Ureter (tissue), 1 donor: ENCODE results near the gene GLTP. TPM values are rescaled to one million over a fixed set of nuclear protein-coding genes. Genes with fewer than 3 reads are reported as not detected.

Experiments
- DNase-seq: peaks from one replicate; pipeline ENCODE4 v3.0.0-alpha.2; 2020; ENCODE audit warnings: low spot score
- total RNA-seq: library from RNA; stranded (reverse); gene quantifications from one replicate; pipeline ENCODE4 v1.2.4, GENCODE V29; 2023
- donor health status: DM: yes; HTN: yes; CAD: no.

The GLTP gene
- total RNA-seq, 1 donor from 2014 or later = 106 TPM

DNA sequence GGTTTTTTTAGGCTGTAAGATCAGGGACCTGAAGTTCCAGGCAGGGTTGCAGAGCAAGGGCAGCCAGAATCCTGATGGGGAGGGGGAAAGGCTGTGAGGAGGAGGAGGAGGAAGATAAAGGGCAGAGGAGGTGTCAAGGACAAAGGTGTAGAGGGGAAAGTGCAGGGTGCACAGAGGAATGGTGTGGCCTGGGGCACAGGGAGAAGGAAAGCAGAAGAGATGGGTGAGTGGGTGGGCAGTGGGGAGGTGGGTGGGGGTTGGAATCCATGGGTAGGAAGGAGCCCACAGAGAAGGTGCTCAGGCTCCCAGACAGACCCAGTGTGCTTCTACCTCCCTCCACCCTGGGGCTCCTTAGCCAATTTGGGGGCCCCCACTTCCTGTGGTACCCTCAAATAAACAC, 58.4 kb downstream of the GLTP start:
- DNase-seq = no peak

- DNase-seq = peak; percentile 66
Observed at GRCh38 chr12:109820816-109821381, 59.4 kb downstream of the GLTP start.

GRCh38 chr12:109818905-109819500, 61.3 kb downstream of the GLTP start:
- DNase-seq = no peak

DNA sequence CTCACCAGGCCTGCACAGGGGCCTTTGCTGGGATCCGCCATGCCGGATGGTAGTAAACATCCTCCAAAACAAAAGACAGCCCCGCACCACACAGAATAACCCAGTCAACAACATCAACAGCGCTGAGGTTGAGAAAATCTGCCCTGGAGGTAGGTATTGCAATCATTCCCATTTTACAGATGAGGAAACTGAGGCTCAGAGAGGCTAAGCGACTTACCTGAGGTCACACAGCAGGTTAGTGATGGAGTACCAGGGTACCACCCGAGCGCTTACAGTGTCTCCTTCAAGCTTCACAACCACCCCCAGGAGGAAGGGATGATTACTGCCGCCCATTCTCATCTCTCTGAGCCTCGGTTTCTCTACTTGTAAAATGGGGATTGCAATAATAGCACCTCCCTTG, 62.1 kb downstream of the GLTP start:
- no peak for DNase-seq

GRCh38 chr12:109817627-109818231, 62.6 kb downstream of the GLTP start:
- DNase-seq = no peak

GRCh38 chr12:109816870-109817269, 63.5 kb downstream of the GLTP start:
- no peak for DNase-seq

- DNase-seq = no peak
Observed at GRCh38 chr12:109815757-109816617, 64.4 kb downstream of the GLTP start.

DNA sequence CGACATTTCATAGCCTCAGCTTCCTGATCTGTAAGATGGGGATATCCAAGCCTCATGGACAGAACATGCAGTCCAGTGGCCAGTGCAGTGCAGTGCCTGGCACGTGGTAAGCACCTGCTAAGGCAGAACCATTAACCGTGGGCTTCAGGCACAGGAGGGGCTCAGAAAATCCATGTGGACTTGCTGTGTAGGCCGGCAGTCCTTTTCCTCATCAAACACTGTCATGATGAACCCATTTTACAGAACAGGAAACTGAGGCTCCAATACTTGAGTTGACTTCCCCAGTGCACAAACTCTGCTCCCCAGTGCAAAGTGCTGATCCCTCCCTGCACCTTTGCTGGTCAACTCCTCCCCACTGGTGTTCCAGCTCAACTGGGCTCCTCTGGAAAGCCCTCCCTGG, 65.1 kb downstream of the GLTP start:
- DNase-seq = no peak

DNA sequence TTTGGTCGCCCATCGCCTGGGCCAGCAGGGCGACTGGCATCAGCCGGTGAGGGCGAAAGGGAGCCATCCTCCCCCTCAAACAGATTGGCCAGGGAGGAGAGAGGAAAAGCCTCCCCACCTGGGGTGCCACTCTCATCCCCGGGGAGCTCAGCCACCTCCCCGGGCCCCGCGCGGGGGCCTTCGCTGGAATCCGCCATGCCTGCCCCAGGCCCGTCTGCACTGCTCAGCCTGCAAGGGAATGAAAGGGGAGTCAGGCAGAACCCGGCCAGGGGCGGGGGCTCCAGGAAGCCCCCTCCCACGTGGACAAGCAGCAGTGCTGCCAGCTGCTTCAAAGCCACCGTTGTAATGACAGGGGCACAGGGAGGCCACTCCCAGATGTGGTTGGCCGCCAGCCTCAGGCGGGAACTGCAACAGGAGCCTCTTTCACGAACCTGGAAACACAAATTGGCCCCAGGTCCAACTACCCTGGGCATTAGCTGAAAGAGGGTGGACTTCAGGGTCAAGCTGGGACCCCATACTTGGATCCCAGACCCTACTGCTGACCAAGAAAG, 65.7 kb downstream of the GLTP start:
- no peak for DNase-seq

GRCh38 chr12:109813810-109814416, 66.4 kb downstream of the GLTP start:
- DNase-seq = no peak

GRCh38 chr12:109811624-109811995, 68.7 kb downstream of the GLTP start:
- no peak for DNase-seq

DNA sequence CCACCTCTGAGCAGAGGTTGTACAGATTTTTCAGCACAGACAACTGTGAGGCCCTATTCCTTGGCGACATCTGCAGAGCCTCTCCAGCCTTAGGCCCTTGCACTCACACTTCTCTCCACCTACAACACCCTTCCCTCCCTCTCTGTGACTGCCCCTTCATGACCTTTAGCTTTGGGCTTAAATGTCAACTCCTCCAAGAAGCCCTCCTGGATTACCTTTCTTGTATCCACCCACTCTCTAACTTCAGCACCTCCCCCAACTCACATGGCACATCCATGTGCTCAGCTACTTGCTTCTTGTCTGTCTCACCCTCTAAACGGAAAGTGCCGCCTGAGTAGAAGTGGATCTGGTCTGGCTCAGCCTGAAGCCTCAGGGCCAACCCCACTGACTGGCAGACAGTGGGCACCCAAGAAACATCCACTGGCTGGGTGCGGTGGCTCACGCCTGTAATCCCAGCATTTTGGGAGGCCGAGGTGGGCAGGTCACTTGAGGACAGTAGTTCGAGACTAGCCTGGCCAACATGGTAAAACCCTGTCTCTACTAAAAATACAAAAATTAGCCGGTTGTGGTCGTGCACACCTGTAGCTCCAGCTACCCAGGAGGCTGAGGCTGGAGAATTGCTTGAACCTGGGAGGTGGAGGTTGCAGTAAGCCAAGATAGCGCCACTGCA, 69.3 kb downstream of the GLTP start:
- DNase-seq = no peak

- no peak for DNase-seq
Observed at GRCh38 chr12:109808876-109809646, 71.3 kb downstream of the GLTP start.

DNA sequence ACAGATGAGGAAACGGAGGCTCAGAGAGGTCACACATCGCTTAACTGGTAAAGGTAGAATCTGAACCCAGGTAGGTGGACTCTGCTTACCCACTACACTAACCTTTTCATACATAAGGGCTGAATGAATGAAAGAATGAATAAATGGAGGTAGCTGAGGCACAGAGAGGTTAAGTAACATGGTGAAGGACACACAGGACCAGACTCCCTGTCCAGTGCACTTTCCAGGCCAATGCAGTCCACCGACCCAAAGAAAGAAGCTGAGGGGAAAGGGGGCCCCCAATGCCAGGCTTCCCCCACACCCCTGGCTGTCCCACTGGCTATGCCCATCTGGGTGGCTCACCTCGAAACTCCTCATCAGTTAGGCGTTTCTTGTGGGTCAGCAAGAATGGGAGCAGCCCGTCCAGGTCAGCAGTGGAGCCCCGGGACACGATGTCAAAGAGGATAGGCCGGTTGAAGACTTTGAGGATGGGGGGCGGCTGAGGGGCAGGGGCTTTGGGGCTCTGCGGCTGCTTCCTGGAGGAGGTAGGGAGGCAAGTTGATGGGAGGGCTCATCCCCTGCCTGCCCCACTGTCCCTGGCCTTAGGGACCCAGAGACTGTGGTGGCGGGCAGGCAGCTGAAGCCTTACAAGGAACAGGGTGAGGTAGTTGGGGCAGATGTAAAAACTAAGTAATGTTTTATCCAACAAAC, 72.2 kb downstream of the GLTP start:
- no peak for DNase-seq

GRCh38 chr12:109804820-109805761, 75.2 kb downstream of the GLTP start:
- peak; percentile 74 for DNase-seq

- no peak for DNase-seq
Observed at GRCh38 chr12:109803678-109804077, 76.7 kb downstream of the GLTP start.

GRCh38 chr12:109802828-109803227, 77.5 kb downstream of the GLTP start:
- no peak for DNase-seq
